ENCODE results near the gene ARHGEF35.
"Not testable (repeated sequence)": the region's sequence is repeated elsewhere in the genome, so short reads cannot be mapped to it uniquely, and the experiment has no call there.

Gene ARHGEF35

DNA sequence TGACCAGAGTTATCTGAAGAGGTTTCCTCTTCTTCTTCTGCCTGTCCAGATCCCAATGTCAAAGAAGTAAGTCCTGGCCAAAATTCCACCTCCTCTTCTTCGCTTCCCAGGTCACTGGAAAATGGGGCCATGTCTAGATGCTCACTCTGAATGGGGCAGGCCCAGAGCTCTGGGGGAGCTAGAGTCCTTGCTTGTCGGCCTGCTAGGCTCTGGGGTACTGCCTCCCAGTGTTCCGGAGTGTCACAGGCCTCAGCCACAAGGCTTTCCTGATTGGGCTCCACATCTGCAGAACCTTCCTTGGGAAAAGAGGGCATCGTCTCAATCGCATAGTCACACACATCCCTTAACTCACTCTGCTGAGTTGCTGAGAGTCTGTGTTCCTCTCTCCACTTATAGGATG is 7.8 kb downstream of the ARHGEF35 start:
- DNase-seq (ENCODE audit: low read depth); H3K4me3 ChIP-seq (ENCODE audit: low read depth, low read length): not testable (repeated sequence)

DNA sequence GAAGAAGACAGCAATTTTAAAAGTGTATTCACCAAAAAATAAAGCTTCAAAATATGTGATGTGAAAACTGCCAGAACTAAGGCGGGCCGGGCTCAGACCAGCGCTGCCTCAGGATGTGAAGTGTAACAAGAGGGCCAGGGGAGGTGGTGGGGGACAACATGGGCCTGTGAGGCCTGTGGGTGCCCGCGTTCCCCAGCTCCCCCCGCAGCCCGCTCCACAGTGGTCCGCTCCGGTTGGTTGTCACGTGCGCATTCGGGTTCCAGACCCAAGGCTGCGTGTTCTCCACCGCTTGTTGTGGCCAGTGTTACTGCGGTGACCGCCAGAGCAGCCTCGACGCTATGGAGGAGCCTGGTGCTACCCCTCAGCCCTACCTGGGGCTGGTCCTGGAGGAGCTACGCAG is 12.5 kb downstream of the ARHGEF35 start, which contains the start of gene CTAGE4:
TSS of gene CTAGE4 (plus strand) at position 301 of the 400 bp plus-strand sequence. CDS start at position 339, 38 bp downstream.
- not testable (repeated sequence) for DNase-seq (ENCODE audit: low read depth); H3K4me3 ChIP-seq (ENCODE audit: low read depth, low read length)

GRCh38 chr7:144179165-144179479 is 16.5 kb downstream of the ARHGEF35 start:
- not testable (repeated sequence) for DNase-seq (ENCODE audit: low read depth); H3K4me3 ChIP-seq (ENCODE audit: low read depth, low read length)

DNA sequence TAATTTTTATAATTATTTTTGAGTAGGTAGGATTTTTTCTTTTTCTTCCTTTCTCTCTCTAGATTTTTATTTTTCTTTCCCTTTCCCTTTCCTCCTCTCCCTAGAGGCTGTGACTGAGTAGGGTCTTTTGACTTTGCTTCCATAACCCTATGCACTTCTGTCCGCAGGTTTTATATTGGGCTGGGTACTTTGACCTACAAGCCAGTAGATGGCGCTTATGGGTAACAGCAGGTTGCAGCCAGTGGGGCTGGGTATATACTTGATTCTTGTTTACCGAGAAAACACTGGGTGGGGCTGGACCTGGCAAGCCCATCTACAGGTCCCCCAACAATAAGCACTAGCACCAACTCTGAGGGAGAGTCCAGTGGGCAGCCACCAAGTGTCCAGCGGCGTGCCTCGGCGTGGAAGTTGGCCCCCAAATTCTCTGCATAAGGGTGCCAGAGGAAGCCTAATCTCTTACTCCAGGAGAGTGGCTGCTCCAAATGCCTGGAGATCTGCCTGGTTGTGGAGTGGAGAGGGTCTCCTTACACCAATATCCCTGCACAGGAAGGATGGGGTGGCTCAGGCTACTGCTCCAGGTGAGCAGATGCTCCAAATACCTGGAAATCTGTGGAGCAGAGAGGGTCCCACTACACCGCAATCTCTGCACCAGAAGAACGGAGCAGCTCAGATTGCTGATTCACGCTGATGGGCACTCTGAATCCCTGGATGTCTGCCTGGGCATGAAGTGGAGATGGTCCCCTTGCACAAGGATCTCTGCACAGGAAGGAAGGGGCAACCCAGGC is 17.1 kb downstream of the ARHGEF35 start:
- peak; percentile 48 for DNase-seq (ENCODE audit: low read depth)
- H3K4me3 ChIP-seq (ENCODE audit: low read depth, low read length) = not testable (repeated sequence)
- TF ChIP-seq, protein P1, sequence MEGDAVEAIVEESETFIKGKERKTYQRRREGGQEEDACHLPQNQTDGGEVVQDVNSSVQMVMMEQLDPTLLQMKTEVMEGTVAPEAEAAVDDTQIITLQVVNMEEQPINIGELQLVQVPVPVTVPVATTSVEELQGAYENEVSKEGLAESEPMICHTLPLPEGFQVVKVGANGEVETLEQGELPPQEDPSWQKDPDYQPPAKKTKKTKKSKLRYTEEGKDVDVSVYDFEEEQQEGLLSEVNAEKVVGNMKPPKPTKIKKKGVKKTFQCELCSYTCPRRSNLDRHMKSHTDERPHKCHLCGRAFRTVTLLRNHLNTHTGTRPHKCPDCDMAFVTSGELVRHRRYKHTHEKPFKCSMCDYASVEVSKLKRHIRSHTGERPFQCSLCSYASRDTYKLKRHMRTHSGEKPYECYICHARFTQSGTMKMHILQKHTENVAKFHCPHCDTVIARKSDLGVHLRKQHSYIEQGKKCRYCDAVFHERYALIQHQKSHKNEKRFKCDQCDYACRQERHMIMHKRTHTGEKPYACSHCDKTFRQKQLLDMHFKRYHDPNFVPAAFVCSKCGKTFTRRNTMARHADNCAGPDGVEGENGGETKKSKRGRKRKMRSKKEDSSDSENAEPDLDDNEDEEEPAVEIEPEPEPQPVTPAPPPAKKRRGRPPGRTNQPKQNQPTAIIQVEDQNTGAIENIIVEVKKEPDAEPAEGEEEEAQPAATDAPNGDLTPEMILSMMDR (IDR thresholded peaks at IDR 0.05; ENCODE audit: insufficient read depth, low read depth, low read length, missing control alignments) = peak; percentile 35

DNA sequence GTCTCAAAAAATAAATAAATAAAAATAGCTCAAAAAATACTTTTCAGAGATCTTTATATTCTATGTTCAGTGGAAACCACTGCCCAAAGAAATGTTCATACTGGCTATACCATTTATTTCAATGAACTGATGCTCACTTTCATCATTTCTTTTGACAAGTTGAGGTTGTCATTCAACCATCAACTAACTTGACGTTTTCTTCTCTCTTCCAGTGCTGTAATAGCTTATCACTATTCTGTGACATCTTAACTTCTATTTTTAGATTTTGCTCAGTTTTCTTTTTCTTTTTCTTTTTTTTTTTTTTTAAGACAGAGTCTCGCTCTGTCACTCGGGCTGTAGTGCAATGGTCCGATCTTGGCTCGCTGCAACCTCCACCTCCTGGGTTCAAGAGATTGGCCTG is 21.0 kb downstream of the ARHGEF35 start:
- H3K4me3 ChIP-seq (ENCODE audit: low read depth, low read length) = no peak overlapping the region
- DNase-seq (ENCODE audit: low read depth) = no peak
- TF ChIP-seq, protein P1 (IDR thresholded peaks at IDR 0.05; ENCODE audit: insufficient read depth, low read depth, low read length, missing control alignments) = no peak

DNA sequence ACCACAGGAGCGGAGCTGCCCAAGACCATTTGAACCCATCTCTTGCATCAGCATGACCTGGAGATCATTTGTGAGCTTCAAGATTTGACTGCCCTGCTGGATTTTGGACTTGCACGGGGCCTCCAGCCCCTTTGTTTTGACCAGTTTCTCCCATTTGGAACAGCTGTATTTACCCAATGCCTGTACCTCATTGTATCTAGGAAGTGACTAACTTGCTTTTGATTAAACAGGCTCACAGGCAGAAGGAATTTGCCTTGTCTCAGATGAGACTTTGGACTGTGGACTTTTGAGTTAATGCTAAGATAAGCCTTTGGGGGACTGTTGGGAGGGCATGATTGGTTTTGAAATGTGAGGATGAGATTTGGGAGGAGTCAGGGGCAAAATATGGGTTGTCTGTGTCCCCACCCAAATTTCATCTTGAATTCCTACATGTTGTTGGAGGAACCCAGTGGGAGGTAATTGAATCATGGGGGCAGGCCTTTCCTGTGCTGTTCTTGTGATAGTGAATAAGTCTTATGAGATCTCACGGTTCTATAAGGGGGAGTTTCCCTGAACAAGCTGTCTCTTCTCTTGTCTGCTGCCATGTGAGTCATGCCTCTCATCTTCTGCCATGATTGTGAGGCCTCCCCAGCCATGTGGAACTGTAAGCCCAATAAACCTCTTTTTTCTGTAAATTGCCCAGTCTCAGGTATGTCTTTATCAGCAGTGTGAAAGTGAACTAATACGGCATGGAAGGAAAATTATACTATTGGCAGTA is 23.9 kb downstream of the ARHGEF35 start:
- DNase-seq (ENCODE audit: low read depth); H3K4me3 ChIP-seq (ENCODE audit: low read depth, low read length): not testable (repeated sequence)

DNA sequence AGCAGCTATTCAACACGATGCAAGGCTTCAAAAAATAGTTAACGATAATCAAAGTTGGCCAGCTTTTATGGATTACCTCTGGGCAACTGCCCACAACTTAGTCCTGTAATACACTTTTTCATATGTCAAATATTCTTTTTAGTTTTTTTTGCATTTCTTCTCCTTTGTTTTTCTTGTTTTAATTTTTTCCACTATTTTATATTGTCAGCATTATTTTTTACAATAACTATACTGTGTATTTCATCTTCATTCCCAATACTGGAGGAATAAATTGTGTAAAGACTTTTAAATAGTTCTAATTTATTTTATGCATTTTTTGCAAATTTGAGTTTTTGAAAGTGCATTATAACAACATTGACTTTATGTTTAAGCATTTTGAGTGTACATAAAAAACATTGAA is 30.8 kb downstream of the ARHGEF35 start:
- H3K4me3 ChIP-seq (ENCODE audit: low read depth, low read length) = no peak overlapping the region
- TF ChIP-seq, protein P1 (IDR thresholded peaks at IDR 0.05; ENCODE audit: insufficient read depth, low read depth, low read length, missing control alignments) = no peak
- DNase-seq (ENCODE audit: low read depth) = no peak

- H3K4me3 ChIP-seq (ENCODE audit: low read depth, low read length) = no peak overlapping the region
- TF ChIP-seq, protein P1 (IDR thresholded peaks at IDR 0.05; ENCODE audit: insufficient read depth, low read depth, low read length, missing control alignments) = no peak
- no peak for DNase-seq (ENCODE audit: low read depth)
Observed at GRCh38 chr7:144158861-144159260, 36.8 kb downstream of the ARHGEF35 start.

DNA sequence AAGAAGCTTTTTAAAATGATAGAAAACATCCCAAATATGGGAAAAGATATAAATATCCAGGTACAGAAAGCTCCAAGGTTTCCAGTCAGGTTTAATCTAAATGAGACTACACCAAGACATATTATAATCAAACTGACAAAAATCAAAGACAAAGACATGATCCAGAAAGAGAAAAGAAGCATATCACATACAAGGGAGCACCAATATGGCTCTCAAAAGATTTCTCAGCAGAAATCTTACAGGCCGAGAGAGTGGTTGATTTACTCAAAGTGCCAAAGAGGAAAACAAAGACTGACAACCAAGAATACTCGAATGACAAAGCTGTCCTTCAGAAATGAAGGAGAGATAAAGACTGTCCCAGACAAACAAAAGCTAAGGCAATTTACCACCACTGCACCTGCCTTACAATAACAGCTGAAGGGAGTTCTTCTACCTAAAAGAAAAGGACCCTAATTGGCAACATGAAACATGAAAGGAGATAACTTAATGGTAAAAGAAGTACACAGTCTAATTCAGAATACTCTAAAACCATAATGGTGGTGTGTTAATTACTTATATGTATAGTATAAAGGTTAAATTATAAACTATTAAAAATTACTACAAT is 47.3 kb downstream of the ARHGEF35 start:
- no peak for DNase-seq (ENCODE audit: low read depth)
- TF ChIP-seq, protein P1 (IDR thresholded peaks at IDR 0.05; ENCODE audit: insufficient read depth, low read depth, low read length, missing control alignments) = no peak

More for the DNA sequence above, 47.3 kb downstream of the ARHGEF35 start:
- H3K4me3 ChIP-seq (ENCODE audit: low read depth, low read length) = no peak overlapping the region
